Mammary epithelial cell (primary cell): ENCODE results near the gene ITPRID2.

Source experiments
- CTCF ChIP-seq, 2 donors: IDR thresholded peaks in 1 of 2; conservative IDR thresholded peaks in 1 of 2; 2 replicates each; pipeline ENCODE4 v1.5.1; 2011 to 2012; ENCODE audit warnings: inconsistent platforms in 2 of 2, low read length in 2 of 2, mild to moderate bottlenecking in 2 of 2, control low read depth in 1 of 2, low read depth in 1 of 2; ENCODE audit not compliant: insufficient read depth in 1 of 2; ENCODE audit errors: extremely low read depth in 1 of 2
- EZH2 ChIP-seq: IDR thresholded peaks from 2 replicates; pipeline ENCODE4 v1.6.1; 2012; ENCODE audit warnings: low read length, inconsistent platforms, borderline replicate concordance

- TF ChIP-seq CTCF (conservative IDR thresholded peaks at IDR 0.05 in 1 of 2, IDR thresholded peaks at IDR 0.05 in 1 of 2; ENCODE audit: extremely low read depth in 1 of 2, insufficient read depth in 1 of 2, low read depth in 1 of 2, low read length in 2 of 2) (no peak), EZH2 (no peak)
These were observed 79.5 kb downstream of the ITPRID2 start for GRCh38 chr2:181971032-181971431.
